Hepatocyte (in vitro differentiated cells): Measurements from ENCODE around the gene ASB11.

Source experiments
- EZH2phosphoT487 ChIP-seq: fragments of 200-600 bp; sonication (generic); IDR thresholded peaks from one replicate; pipeline ENCODE4 v1.6.1; 2018; ENCODE audit warnings: antibody characterized with exemption, mild to moderate bottlenecking, low read depth, moderate library complexity; ENCODE audit not compliant: unreplicated experiment, severe bottlenecking
- TF ChIP-seq, protein P1 (sequence below): fragments of 200-600 bp; sonication (generic); IDR thresholded peaks from 2 replicates; pipeline ENCODE4 v1.5.1; 2016; ENCODE audit warnings: antibody characterized with exemption, mild to moderate bottlenecking; ENCODE audit not compliant: poor library complexity

DNA sequence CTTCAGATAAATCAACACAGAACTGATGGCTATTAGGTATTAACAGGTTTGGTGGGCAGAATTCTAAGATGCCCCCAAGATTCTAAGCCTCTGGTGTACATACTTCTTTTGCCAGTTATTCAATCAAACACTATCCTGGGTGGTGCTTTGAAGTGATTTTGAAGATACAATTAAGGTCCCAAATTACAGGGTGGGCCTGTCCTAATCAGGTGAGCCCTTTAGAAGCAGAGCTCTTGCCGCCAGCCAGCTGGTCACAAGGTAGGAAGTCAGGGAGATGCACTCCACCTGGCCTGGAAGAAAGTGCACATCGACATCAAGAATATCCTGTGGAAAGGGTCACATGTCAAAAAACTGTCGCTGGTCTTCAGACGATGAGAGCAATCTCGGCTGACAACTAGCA, 75.0 kb downstream of the ASB11 start:
- TF ChIP-seq, protein P1, sequence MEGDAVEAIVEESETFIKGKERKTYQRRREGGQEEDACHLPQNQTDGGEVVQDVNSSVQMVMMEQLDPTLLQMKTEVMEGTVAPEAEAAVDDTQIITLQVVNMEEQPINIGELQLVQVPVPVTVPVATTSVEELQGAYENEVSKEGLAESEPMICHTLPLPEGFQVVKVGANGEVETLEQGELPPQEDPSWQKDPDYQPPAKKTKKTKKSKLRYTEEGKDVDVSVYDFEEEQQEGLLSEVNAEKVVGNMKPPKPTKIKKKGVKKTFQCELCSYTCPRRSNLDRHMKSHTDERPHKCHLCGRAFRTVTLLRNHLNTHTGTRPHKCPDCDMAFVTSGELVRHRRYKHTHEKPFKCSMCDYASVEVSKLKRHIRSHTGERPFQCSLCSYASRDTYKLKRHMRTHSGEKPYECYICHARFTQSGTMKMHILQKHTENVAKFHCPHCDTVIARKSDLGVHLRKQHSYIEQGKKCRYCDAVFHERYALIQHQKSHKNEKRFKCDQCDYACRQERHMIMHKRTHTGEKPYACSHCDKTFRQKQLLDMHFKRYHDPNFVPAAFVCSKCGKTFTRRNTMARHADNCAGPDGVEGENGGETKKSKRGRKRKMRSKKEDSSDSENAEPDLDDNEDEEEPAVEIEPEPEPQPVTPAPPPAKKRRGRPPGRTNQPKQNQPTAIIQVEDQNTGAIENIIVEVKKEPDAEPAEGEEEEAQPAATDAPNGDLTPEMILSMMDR: no peak
- TF ChIP-seq EZH2phosphoT487: no peak
